COR-L47 (cell line): ENCODE data around the gene IL6ST.
"Not testable (repeated sequence)": the region's sequence is repeated elsewhere in the genome, so short reads cannot be mapped to it uniquely, and the experiment has no call there.

Source experiments
- DNase-seq: peaks from one replicate; lab custom pipeline; 2025; lab: John Stamatoyannopoulos, UW

Gene IL6ST

DNA sequence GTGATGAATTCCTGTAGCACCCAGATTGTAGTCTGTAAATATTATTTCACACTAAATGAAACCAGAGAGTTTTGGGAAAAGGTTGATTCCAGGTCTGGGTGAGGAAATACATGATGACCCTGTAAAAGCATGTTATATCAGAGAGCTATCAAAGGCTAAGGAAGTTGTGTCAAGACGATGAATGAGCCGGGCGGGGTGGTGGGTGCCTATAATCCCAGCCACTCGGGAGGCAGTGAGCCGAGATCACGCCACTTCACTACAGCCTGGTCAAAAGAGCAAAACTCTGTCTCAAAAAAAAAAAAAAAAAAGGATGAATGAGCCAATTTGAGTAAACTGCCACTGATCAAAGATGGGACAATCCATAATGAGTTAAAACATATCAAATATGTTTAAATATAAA, 29.2 kb downstream of the IL6ST start:
- DNase-seq: no peak

DNA sequence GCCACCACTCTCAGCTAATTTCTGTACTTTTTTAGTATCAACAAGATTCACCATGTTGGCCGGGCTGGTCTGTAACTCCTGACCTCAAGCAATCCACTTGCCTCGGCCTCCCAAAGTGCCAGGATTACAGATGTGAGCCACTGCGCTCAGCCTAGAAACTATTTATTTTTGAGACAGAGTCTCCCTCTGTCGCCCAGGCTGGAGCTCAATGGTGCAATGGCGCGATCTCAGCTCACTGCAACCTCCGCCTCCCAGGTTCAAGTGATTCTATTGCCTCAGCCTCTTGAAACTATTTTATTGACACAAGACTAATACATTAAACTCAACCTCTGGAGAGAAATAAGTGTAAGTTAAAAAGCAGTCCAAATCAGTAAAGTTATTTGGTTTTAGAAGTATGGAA, 34.0 kb downstream of the IL6ST start:
- no peak for DNase-seq

- no peak for DNase-seq
Observed at GRCh38 chr5:55959208-55959607, 35.6 kb downstream of the IL6ST start.

GRCh38 chr5:55941154-55941553, 53.6 kb downstream of the IL6ST start:
- not testable (repeated sequence) for DNase-seq

GRCh38 chr5:55937598-55937997, 57.2 kb downstream of the IL6ST start:
- not testable (repeated sequence) for DNase-seq

DNA sequence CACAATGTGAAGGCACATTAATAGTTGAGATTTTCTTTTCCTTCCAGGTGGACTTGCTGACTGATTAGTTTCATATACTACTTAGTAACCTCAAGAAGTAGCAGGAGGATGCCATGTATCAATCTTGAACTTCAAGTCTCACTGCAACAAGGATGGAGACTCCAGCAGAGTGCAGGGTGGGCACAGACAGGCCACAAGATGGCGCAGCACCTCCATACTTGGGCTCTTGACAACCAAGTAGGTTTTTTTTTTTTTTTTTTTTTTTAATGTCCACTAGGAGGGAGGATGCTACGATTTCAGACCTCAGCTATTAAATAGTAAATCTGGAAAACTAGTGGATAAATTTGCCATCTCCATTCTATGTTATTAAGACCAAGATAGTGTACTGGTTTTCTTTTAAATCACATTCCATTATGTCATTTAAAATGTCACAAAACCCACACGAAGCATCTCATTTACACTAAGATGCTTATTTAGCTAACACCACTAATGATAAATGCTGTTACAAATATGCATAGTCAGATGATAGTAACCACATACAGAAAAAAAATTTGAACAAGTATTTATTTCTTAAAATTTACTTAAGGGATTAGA, 58.6 kb downstream of the IL6ST start:
- DNase-seq: peak; percentile 76

- DNase-seq: no peak
Observed at GRCh38 chr5:55935371-55935770, 59.4 kb downstream of the IL6ST start.

GRCh38 chr5:55934720-55935119, 60.0 kb downstream of the IL6ST start:
- no peak for DNase-seq

GRCh38 chr5:55934115-55934613, 60.6 kb downstream of the IL6ST start:
- no peak for DNase-seq

GRCh38 chr5:55933377-55934114, 61.2 kb downstream of the IL6ST start:
- DNase-seq: no peak

- no peak for DNase-seq
Observed at GRCh38 chr5:55932700-55933099, 62.1 kb downstream of the IL6ST start.

GRCh38 chr5:55929020-55929799, 65.6 kb downstream of the IL6ST start:
- DNase-seq: no peak

DNA sequence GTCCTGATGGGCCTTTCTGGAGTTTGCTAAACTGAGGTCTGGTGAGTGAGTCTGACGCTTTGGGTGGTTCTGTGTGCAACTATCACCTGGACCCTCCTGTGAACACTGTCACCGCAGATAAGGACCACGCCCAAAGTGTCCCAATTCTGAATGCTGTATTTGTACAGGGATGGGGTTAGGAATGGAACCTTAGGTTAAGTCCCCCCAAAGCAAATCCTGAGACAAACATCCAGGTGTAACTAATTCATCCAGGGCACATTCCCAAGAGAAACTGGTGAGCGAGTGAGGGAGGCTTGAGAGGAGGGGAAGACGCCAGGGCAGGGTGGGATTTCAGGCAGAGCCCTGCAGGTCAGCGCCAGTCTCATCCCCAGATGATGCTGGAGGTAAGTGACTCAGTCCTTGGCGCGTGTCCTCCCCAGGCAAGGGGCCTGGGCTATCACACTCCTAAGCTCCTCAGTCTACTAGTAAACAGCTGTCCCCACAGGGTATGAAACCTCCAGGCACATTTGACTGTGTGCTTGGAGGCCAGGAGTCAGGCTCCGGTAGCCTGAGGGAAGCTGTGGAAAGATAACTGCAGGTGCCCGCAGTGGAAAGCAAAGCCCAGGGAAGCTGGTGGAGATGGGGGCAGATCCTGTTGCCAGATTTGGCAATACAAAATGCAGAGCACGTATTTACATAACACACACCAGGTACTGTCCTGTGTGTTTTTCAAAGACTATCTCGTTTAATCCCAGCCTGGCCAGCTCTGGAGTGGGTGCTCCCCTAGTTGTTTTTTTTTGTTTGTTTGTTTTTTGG, 66.7 kb downstream of the IL6ST start:
- no peak for DNase-seq

GRCh38 chr5:55926476-55926875, 68.3 kb downstream of the IL6ST start:
- no peak for DNase-seq

- DNase-seq: no peak
Observed at GRCh38 chr5:55925712-55926111, 69.1 kb downstream of the IL6ST start.

GRCh38 chr5:55925181-55925580, 69.6 kb downstream of the IL6ST start:
- no peak for DNase-seq

- DNase-seq: no peak
Observed at GRCh38 chr5:55924744-55925143, 70.0 kb downstream of the IL6ST start.

DNA sequence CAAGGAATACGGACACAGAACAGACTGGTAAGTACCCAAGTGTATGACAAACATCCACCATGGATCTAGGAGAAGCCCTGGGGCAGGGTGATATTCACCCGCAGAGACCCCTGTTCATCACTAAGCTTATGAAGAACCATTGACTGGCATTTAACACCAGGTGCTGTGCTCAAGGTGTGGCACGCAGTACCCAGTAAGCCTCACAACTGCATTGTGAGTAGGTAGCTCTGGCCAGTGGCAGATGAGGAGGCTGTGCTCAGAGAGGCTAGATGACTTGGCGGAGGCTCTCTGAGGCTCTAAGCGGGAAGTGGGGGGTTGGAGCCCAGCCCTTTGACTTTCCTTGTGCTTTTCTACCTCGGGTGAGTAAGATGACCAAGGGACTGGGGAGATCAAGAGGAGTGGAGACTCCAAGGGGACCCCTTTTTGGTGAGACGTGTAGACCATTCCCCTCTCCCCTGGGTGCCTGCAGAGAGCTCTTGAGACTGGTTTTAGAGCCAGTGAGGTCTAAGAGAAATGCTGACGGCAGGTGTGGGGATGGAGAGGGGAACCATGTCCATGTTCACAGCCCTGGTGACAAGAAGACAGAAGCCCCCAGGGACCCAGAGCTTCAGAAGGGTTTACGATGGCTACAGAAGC, 70.8 kb downstream of the IL6ST start:
- no peak for DNase-seq

DNA sequence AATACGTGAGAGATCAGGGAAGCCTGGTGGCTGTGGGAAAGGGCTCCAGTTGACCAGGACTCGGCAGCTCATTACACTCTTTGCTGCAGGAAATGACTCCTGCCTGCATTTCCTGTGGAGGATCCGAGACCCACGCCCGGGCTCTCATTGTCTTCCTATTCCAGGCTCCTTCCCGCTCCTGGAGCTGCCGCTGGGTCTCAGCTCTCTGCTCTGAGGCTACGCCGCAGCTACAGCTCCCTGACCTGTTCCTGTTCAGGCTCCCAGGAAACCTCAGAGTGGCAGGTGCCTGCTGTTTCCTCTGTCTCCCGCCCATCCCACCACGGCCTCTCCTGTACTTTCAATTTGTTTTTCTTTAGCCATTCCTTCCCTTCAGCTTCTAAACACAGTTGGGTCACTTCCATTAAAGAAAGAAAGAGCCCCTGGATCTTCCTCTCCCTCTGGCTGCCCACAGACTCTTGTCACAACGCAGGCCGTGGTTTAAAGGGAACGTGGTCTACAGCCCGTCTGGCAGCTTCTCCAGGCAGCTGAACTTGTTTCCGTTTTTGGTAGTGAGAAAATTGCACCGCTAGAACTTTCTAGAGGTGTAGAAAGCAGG, 71.5 kb downstream of the IL6ST start:
- DNase-seq: no peak

GRCh38 chr5:55921617-55922016, 73.1 kb downstream of the IL6ST start:
- no peak for DNase-seq

GRCh38 chr5:55920784-55921183, 74.0 kb downstream of the IL6ST start:
- no peak for DNase-seq
